ENCODE data around the gene NECTIN4. TPM values are rescaled to one million over a fixed set of nuclear protein-coding genes. Genes with fewer than 3 reads are reported as not detected.

The NECTIN4 gene
- total and polyA plus RNA-seq, 2 of the 8 experiments (the other 6 are each of a cell fraction or from before 2014, with no cell fraction given): 0.19 to 0.71 TPM

DNA sequence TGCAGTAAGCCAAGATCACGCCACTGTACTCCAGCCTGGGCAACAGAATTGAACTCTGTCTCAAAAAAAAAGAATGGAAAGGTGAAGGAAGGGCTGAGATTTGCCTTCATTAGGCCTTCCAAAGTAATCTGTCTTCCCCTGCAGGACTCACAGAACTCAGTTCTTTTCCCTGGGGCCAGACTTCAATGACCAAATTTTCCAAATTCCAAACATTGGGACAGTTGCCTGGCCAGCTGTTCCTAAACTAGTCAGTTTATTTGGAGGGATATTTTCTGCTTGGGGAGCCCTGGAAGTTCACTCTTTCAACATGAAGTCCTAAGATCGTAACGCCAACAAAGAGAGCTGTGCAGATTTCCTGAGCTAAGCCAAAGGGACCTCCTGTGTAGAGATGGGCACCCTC, 48.5 kb upstream of the NECTIN4 start:
- H4K5ac ChIP-seq (ENCODE audit: insufficient read length, low read depth, low read length): no peak overlapping the region
- no peak overlapping the region for H3K14ac ChIP-seq (ENCODE audit: insufficient read length)
- no peaks in the 10 kb centered on the region for H3K9me3 ChIP-seq (ENCODE audit: insufficient read depth in 2 of 2, low read depth in 1 of 2, low read length in 1 of 2)
- peaks cover 0 to 1% of the 10 kb centered on the region in 2 experiments for H4K20me1 ChIP-seq (replicated peaks in 1 of 2; ENCODE audit: control insufficient read depth in 1 of 2, insufficient read depth in 2 of 2, low read length in 2 of 2)
- H2BK15ac ChIP-seq (ENCODE audit: low read length): no peak overlapping the region
- ChIA-PET POLR2A (ENCODE audit: partially characterized antibody) (interaction anchor here (0.7 to 9.6 kb wide), 5 partner anchors 10 to 63 kb away, joined by 3 to 130 read pairs (median 4); partner anchors contain the start of genes UFC1 and USP21), CTCF (ENCODE audit: partially characterized antibody) (interaction anchor here (0.6 to 7.3 kb wide), 19 partner anchors 9 to 519 kb away, joined by 3 to 58 read pairs (median 4); partner anchors contain the start of genes ARHGAP30, ITLN2, KLHDC9 and PPOX)
- no peak for DNase-seq (ENCODE audit: low read depth in 1 of 2, low spot score in 2 of 2)
- no peak overlapping the region for H3K27ac ChIP-seq (ENCODE audit: low read depth, low read length)
- no peak overlapping the region for H2BK5ac ChIP-seq (ENCODE audit: low read depth, low read length)
- H3K23ac ChIP-seq (ENCODE audit: insufficient read length): no peak overlapping the region
- no peak overlapping the region for H2BK120ac ChIP-seq (replicated peaks; ENCODE audit: low read depth, low read length)
- H3K36me3 ChIP-seq (ENCODE audit: control insufficient read depth in 2 of 4, insufficient read depth in 4 of 4, low read length in 3 of 4): no peaks in the 10 kb centered on the region; a peak in 1 of 8 replicates
- peaks cover 6% of the 10 kb centered on the region; the same call in 1 of the 2 replicates for H3K79me1 ChIP-seq (ENCODE audit: low read depth, low read length)
- H2BK12ac ChIP-seq (ENCODE audit: low read depth, low read length): no peak overlapping the region
- H3K79me2 ChIP-seq (ENCODE audit: control insufficient read depth in 1 of 2, insufficient read depth in 2 of 2, low read length in 2 of 2): peaks cover 0 to 10% of the 10 kb centered on the region in 2 experiments; a peak in 2 of 4 replicates
- no peak overlapping the region for H4K8ac ChIP-seq (ENCODE audit: extremely low read depth, insufficient read depth, low read length)
- no peak overlapping the region for H3K9ac ChIP-seq (replicated peaks in 1 of 4; ENCODE audit: extremely low read depth in 1 of 4, low read depth in 3 of 4, low read length in 3 of 4)
- H3K4me3 ChIP-seq (ENCODE audit: extremely low read depth in 1 of 4, insufficient read depth in 2 of 4, low read depth in 3 of 4, low read length in 4 of 4): no peak overlapping the region
- no peak overlapping the region for H3K4ac ChIP-seq (replicated peaks; ENCODE audit: insufficient read length, low read depth, low read length)
- no peak overlapping the region for H4K91ac ChIP-seq (replicated peaks; ENCODE audit: insufficient read length, low read length)
- H3K18ac ChIP-seq (ENCODE audit: extremely low read depth, low read length): no peak overlapping the region
- no peak overlapping the region for H3K56ac ChIP-seq (replicated peaks; ENCODE audit: insufficient read length, low read depth, low read length)
- H2AFZ ChIP-seq (ENCODE audit: low read length): no peak overlapping the region
- no peak overlapping the region for H2AK5ac ChIP-seq (ENCODE audit: low read depth, low read length)
- FAIRE-seq: no peak
- H3K4me1 ChIP-seq (replicated peaks in 1 of 4; ENCODE audit: control insufficient read depth in 3 of 4, insufficient read depth in 4 of 4, low read length in 3 of 4): no peaks in the 10 kb centered on the region
- 89% methylated on average over 3 of the region's 3 CpGs; no CpG with 5 or more reads in 1 of the 2 experiments for WGBS, 2 experiments (ENCODE audit: extremely low coverage in 1 of 2, insufficient coverage in 1 of 2, insufficient read length in 1 of 2, insufficient replicate concordance in 2 of 2, low coverage in 1 of 2, low lambda C conversion rate in 2 of 2, missing lambda C conversion rate in 1 of 2)
- no peaks in the 10 kb centered on the region for H3K27me3 ChIP-seq (replicated peaks in 1 of 4; ENCODE audit: control insufficient read depth in 3 of 4, extremely low read depth in 1 of 4, insufficient read depth in 3 of 4, low read length in 3 of 4)
- no peak overlapping the region for H3K4me2 ChIP-seq (ENCODE audit: insufficient read depth in 1 of 2, low read depth in 2 of 2, low read length in 2 of 2)
- no peak overlapping the region for H2BK20ac ChIP-seq (ENCODE audit: low read length)
- peaks cover 4% of the 10 kb centered on the region for H3K23me2 ChIP-seq (ENCODE audit: low read depth, low read length)
- no peak for TF ChIP-seq SIN3A (conservative IDR thresholded peaks at IDR 0.05 in 1 of 2, IDR thresholded peaks at IDR 0.05 in 1 of 2; ENCODE audit: low read depth in 1 of 2, low read length in 2 of 2)
- TF ChIP-seq TAF7 (optimal IDR thresholded peaks at IDR 0.05; ENCODE audit: borderline replicate concordance, low read depth, low read length): no peak
- TF ChIP-seq USF2 (IDR thresholded peaks at IDR 0.05; ENCODE audit: low read length): no peak
- no peak for TF ChIP-seq KDM1A (IDR thresholded peaks at IDR 0.05; ENCODE audit: borderline replicate concordance, low read length)
- no peak for TF ChIP-seq EP300 (IDR thresholded peaks at IDR 0.05; ENCODE audit: borderline replicate concordance in 1 of 2, low read depth in 2 of 2, low read length in 2 of 2)
- no peak for TF ChIP-seq FOSL1 (IDR thresholded peaks at IDR 0.05; ENCODE audit: insufficient read depth, low read depth, low read length)
- no peak for TF ChIP-seq SP1 (IDR thresholded peaks at IDR 0.05; ENCODE audit: low read depth, low read length)
- no peak for TF ChIP-seq RNF2 (IDR thresholded peaks at IDR 0.05; ENCODE audit: borderline replicate concordance, low read depth, low read length, missing control alignments, poor library complexity, severe bottlenecking)
- TF ChIP-seq POLR2A (IDR thresholded peaks at IDR 0.05; ENCODE audit: control extremely low read depth in 1 of 2, low read depth in 2 of 2, low read length in 2 of 2): no peak
- no peak for TF ChIP-seq CBX5 (IDR thresholded peaks at IDR 0.05; ENCODE audit: low read depth, low read length)
- no peak for TF ChIP-seq SAP30 (IDR thresholded peaks at IDR 0.05; ENCODE audit: insufficient read depth, insufficient replicate concordance, low read length)
- TF ChIP-seq POLR2AphosphoS5 (IDR thresholded peaks at IDR 0.05; ENCODE audit: low read depth, low read length): no peak
